ENCODE measurements around the gene DENND1A. TPM values are rescaled to one million over a fixed set of nuclear protein-coding genes. Genes with fewer than 3 reads are reported as not detected.

Gene DENND1A
- total and polyA plus RNA-seq, 5 experiments from 2014 or later = 2.6 to 14.3 (median 5.3) TPM

GRCh38 chr9:123450098-123450770 is 479.7 kb downstream of the DENND1A start:
- Mint-ChIP-seq H3K4me3 (no peak overlapping the region), H3K27ac (no peak overlapping the region), H3K36me3 (peaks cover 9 to 66% (median 30%) of the 10 kb centered on the region in 3 donors), H3K9me3 (no peaks in the 10 kb centered on the region), H3K27me3 (no peaks in the 10 kb centered on the region), H3K4me1 (no peaks in the 10 kb centered on the region)
- POLR2A ChIA-PET = no interaction called here
- DNase-seq = no peak
- no peak for ATAC-seq

GRCh38 chr9:123447934-123448646 is 481.8 kb downstream of the DENND1A start:
- DNase-seq (no peak), ATAC-seq (no peak)
- Mint-ChIP-seq H3K36me3 (peaks cover 9 to 73% (median 27%) of the 10 kb centered on the region in 3 donors), H3K27me3 (no peaks in the 10 kb centered on the region), H3K9me3 (no peaks in the 10 kb centered on the region), H3K4me3 (no peak overlapping the region), H3K27ac (no peak overlapping the region), H3K4me1 (no peaks in the 10 kb centered on the region)
- POLR2A ChIA-PET = no interaction called here

GRCh38 chr9:123445981-123446610 is 483.8 kb downstream of the DENND1A start:
- no peak for DNase-seq
- H3K9me3 Mint-ChIP-seq = no peaks in the 10 kb centered on the region

DNA sequence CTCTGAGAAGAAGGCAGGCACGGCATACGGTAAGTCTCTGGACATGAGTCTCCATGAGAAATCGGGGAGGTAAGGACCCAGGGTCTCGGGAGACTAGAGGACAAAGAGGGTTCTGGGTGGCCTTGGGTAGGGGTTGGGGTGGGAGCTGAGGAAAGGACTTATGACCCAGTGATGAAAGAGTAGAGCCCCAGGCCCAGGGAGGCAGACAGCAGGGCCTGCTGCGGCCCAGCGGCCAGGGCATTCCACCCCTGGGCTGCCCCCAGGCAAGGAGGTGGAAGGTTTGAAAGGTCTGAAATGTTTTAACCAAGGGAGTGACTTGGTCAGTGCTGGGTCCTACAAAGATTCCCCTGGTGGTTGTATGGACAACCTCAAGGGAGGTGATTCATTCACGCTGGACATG is 484.8 kb downstream of the DENND1A start:
- POLR2A ChIA-PET = no interaction called here
- no peaks in the 10 kb centered on the region for H3K27me3 Mint-ChIP-seq
- H3K4me1 Mint-ChIP-seq = no peaks in the 10 kb centered on the region
- no peaks in the 10 kb centered on the region for H3K9me3 Mint-ChIP-seq
- ATAC-seq (no peak), DNase-seq (no peak)
- no peak overlapping the region for H3K4me3 Mint-ChIP-seq
- H3K36me3 Mint-ChIP-seq = peaks cover 0 to 58% (median 20%) of the 10 kb centered on the region in 3 donors
- no peak overlapping the region for H3K27ac Mint-ChIP-seq

More at GRCh38 chr9:123445981-123446610, 483.8 kb downstream of the DENND1A start:
- ATAC-seq = no peak
- no peaks in the 10 kb centered on the region for H3K27me3 Mint-ChIP-seq
- no peaks in the 10 kb centered on the region for H3K4me1 Mint-ChIP-seq
- POLR2A ChIA-PET = no interaction called here
- no peak overlapping the region for H3K27ac Mint-ChIP-seq
- no peak overlapping the region for H3K4me3 Mint-ChIP-seq
- peaks cover 0 to 58% (median 21%) of the 10 kb centered on the region in 3 donors for H3K36me3 Mint-ChIP-seq

- POLR2A ChIA-PET = no interaction called here
- DNase-seq (no peak), ATAC-seq (no peak)
- no peaks in the 10 kb centered on the region for H3K4me1 Mint-ChIP-seq
- H3K27me3 Mint-ChIP-seq = no peaks in the 10 kb centered on the region
- no peak overlapping the region for H3K4me3 Mint-ChIP-seq
- no peak overlapping the region for H3K27ac Mint-ChIP-seq
- H3K36me3 Mint-ChIP-seq = peaks cover 0 to 64% (median 39%) of the 10 kb centered on the region in 3 donors
- no peaks in the 10 kb centered on the region for H3K9me3 Mint-ChIP-seq
Observed at GRCh38 chr9:123441769-123442168, 488.2 kb downstream of the DENND1A start.

- DNase-seq = no peak
- ATAC-seq = no peak
- Mint-ChIP-seq H3K4me3 (no peak overlapping the region), H3K27me3 (no peaks in the 10 kb centered on the region), H3K27ac (no peak overlapping the region), H3K36me3 (peaks cover 0 to 59% (median 43%) of the 10 kb centered on the region in 3 donors), H3K9me3 (no peaks in the 10 kb centered on the region), H3K4me1 (no peaks in the 10 kb centered on the region)
- POLR2A ChIA-PET = no interaction called here
Observed at GRCh38 chr9:123440256-123440655, 489.7 kb downstream of the DENND1A start.

DNA sequence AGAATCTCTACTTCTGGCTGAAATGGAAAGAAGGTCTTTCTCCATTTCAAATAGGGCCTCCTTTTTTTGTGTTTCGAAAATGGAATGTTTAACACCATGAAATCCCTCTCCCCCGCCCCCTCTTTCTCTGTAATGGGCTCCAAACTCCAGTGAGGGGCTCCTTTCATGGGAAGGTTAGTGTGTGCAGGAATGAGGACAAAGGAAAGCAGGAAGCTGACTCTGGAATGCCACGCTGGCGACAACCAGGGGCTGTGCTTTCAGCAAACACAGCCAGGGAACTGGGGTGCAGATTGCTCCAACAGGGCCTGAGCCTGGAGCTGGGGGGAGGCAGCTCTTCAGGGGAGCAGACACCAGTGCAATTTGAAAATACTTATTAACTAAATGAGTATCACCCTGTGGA is 491.1 kb downstream of the DENND1A start:
- POLR2A ChIA-PET = no interaction called here
- H3K36me3 Mint-ChIP-seq = peaks cover 0 to 65% (median 43%) of the 10 kb centered on the region in 3 donors

DNA sequence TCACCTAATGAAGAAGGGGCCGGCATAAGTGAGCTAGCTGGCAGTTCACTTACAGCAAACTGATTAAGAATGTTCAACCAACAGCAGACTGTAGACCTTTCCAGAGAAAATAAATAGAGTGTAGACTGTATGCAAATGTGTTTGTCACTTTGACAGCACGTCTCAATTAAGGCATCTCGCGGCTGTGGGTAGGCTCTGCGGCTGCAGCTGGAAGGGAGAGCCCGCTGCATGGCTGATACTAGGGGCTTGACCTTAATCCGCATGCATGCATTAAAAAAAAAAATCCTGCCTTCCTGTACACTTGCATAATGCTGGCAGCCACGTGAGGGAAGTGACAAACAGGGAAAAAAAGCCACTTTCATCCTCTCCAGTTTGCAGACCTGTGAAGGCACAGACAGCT is 491.6 kb downstream of the DENND1A start:
- H3K27me3 Mint-ChIP-seq = no peaks in the 10 kb centered on the region
- H3K27ac Mint-ChIP-seq = no peak overlapping the region
- DNase-seq (no peak), ATAC-seq (no peak)
- POLR2A ChIA-PET = no interaction called here
- no peak overlapping the region for H3K4me3 Mint-ChIP-seq
- H3K4me1 Mint-ChIP-seq = peaks cover 0 to 4% (median 0%) of the 10 kb centered on the region in 4 donors
- peaks cover 1 to 68% (median 45%) of the 10 kb centered on the region in 3 donors for H3K36me3 Mint-ChIP-seq
- no peaks in the 10 kb centered on the region for H3K9me3 Mint-ChIP-seq

More for the DNA sequence above, 491.1 kb downstream of the DENND1A start:
- peaks cover 0 to 4% (median 0%) of the 10 kb centered on the region in 4 donors for H3K4me1 Mint-ChIP-seq
- no peak for ATAC-seq
- DNase-seq = no peak
- H3K27me3 Mint-ChIP-seq = no peaks in the 10 kb centered on the region
- no peaks in the 10 kb centered on the region for H3K9me3 Mint-ChIP-seq
- H3K27ac Mint-ChIP-seq = no peak overlapping the region
- no peak overlapping the region for H3K4me3 Mint-ChIP-seq

- peaks cover 0 to 4% (median 0%) of the 10 kb centered on the region in 4 donors for H3K4me1 Mint-ChIP-seq
- no peaks in the 10 kb centered on the region for H3K9me3 Mint-ChIP-seq
- POLR2A ChIA-PET = no interaction called here
- no peak for DNase-seq
- H3K4me3 Mint-ChIP-seq = no peak overlapping the region
- ATAC-seq = no peak
- no peak overlapping the region for H3K27ac Mint-ChIP-seq
- peaks cover 4 to 72% (median 45%) of the 10 kb centered on the region in 3 donors for H3K36me3 Mint-ChIP-seq
- H3K27me3 Mint-ChIP-seq = no peaks in the 10 kb centered on the region
Observed at GRCh38 chr9:123437201-123437600, 492.7 kb downstream of the DENND1A start.

DNA sequence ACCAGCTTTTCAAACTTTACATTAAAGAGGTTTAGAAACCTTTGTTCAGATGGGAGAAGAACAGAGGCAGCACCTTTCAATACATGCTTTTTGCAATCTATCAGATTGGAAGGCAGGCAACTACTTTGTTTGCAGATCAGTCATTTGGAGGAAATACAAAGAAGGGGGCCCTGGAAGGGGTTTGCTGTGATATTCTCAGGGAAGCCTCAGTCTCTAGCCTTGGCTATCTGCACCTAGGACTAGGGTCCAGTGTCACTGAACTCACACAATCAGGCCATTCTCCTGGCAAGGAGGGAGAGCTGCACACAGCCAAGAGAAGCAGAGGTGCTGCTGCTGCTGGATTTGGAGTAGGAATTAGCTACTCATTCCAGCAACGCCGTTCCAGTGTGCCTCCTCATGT is 494.5 kb downstream of the DENND1A start:
- DNase-seq (no peak), ATAC-seq (no peak)
- POLR2A ChIA-PET = no interaction called here
- H3K27ac Mint-ChIP-seq = peak overlapping the region in 1 of 10 donors; percentile 46
- peaks cover 0 to 4% (median 0%) of the 10 kb centered on the region in 9 donors for H3K9me3 Mint-ChIP-seq
- H3K4me3 Mint-ChIP-seq = no peak overlapping the region
- no peaks in the 10 kb centered on the region for H3K27me3 Mint-ChIP-seq
- peaks cover 0 to 4% (median 0%) of the 10 kb centered on the region in 4 donors for H3K4me1 Mint-ChIP-seq
- H3K36me3 Mint-ChIP-seq = peaks cover 8 to 77% (median 54%) of the 10 kb centered on the region in 3 donors

DNA sequence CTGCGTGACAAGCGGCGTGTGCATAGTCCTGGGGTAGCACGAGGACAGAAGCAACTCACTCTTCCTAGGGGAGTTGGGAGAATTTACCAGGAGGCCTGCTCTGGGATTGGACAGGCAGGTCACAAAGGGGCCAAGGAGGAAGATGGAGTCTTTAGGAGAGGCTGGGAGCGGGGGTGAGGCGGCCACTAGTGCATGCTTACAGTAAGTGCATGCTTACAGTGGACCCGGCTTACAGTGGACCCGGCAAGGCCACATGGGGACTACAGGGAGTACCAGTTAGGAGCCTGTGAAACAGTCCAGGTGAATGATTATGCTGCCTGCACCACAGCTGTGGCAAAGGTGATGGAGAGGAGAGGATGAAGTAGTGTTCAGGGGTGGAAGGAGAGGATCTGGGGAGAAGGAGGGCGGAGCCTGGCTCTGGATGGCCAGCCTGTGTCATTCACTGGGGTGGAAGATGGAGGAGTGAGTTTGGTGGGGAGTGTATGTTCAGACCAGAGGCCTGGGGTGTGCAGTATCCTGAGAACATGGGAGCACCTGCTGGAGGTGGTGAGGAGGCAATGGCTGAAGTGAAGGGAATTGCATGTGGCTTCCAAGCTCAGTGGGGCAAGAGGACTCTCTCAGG is 495.2 kb downstream of the DENND1A start:
- no peak overlapping the region for H3K4me3 Mint-ChIP-seq
- no peak for DNase-seq
- no peaks in the 10 kb centered on the region for H3K27me3 Mint-ChIP-seq
- peaks cover 0 to 9% (median 0%) of the 10 kb centered on the region in 9 donors for H3K9me3 Mint-ChIP-seq
- H3K4me1 Mint-ChIP-seq = peaks cover 0 to 4% (median 0%) of the 10 kb centered on the region in 4 donors
- no peak overlapping the region for H3K27ac Mint-ChIP-seq
- ATAC-seq = no peak
- POLR2A ChIA-PET = no interaction called here
- peaks cover 8 to 77% (median 54%) of the 10 kb centered on the region in 3 donors for H3K36me3 Mint-ChIP-seq

GRCh38 chr9:123432331-123433236 is 497.3 kb downstream of the DENND1A start:
- Mint-ChIP-seq H3K27ac (no peak overlapping the region), H3K36me3 (peaks cover 8 to 78% (median 48%) of the 10 kb centered on the region in 3 donors), H3K9me3 (peaks cover 0 to 9% (median 0%) of the 10 kb centered on the region in 9 donors), H3K4me3 (no peak overlapping the region), H3K27me3 (no peaks in the 10 kb centered on the region), H3K4me1 (peaks cover 0 to 7% (median 2%) of the 10 kb centered on the region in 4 donors)
- no peak for ATAC-seq
- POLR2A ChIA-PET = no interaction called here
- no peak for DNase-seq
